Measurements from ENCODE around the gene COG6. TPM values are rescaled to one million over a fixed set of nuclear protein-coding genes. Genes with fewer than 3 reads are reported as not detected.

Gene COG6
- total RNA-seq, 2 experiments from 2014 or later, result 30.1 to 33.2 TPM

DNA sequence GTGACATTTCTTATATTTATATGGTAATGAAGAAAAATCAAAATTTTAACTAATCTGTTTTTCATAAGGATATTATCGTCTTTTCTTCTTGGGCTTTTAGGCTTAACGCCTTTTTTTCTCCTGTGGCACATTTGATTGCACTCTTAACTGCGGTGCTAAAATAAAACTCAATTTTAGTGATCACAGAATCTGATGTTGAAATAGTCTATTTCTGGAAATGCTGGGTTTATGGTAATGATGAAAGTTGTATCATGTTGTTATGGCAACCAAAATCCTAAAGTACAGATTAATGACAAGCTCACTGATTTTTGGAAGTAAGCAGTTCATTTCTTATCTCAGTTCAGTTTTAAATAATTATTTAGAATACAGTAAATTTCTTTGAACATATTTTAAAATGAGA, 85.3 kb downstream of the COG6 start:
- no peaks in the 10 kb centered on the region; the same call in 1 of the 2 replicates for H3K36me3 ChIP-seq (ENCODE audit: insufficient read depth, low read length)
- ChIA-PET POLR2A (interaction anchor here (0.5 to 2.1 kb wide), 4 partner anchors 9 to 21 kb away, joined by 3 to 5 read pairs (median 3); no protein-coding TSS in a partner anchor), CTCF (ENCODE audit: unreplicated experiment) (no interaction called here)
- no peaks in the 10 kb centered on the region for H3K9me2 ChIP-seq (ENCODE audit: insufficient read depth, low read length)
- H3K27ac ChIP-seq (ENCODE audit: low read depth, low read length, poor library complexity, severe bottlenecking), result no peak overlapping the region
- intact Hi-C loops (cut with micrococcal nuclease; ENCODE audit: unreplicated experiment), result no loop called here
- no peak overlapping the region for H3K4me3 ChIP-seq (ENCODE audit: low read depth, low read length, poor library complexity, severe bottlenecking)
- no peaks in the 10 kb centered on the region for H3K79me2 ChIP-seq (ENCODE audit: insufficient read depth, low read depth, low read length)
- no peak overlapping the region for H3K4me2 ChIP-seq (ENCODE audit: low read length)
- no peak overlapping the region for H2AFZ ChIP-seq (ENCODE audit: low read length)
- H3K4me1 ChIP-seq (ENCODE audit: insufficient read depth, low read length, poor library complexity, severe bottlenecking), result no peaks in the 10 kb centered on the region
- no peaks in the 10 kb centered on the region for H3K9me3 ChIP-seq (ENCODE audit: low read length)
- no TSS peak for BruUV-seq (replicated peaks)
- TF ChIP-seq EZH2phosphoT487 (IDR thresholded peaks at IDR 0.05; ENCODE audit: borderline replicate concordance, low read depth, low read length), result no peak
- TF ChIP-seq, protein P1, sequence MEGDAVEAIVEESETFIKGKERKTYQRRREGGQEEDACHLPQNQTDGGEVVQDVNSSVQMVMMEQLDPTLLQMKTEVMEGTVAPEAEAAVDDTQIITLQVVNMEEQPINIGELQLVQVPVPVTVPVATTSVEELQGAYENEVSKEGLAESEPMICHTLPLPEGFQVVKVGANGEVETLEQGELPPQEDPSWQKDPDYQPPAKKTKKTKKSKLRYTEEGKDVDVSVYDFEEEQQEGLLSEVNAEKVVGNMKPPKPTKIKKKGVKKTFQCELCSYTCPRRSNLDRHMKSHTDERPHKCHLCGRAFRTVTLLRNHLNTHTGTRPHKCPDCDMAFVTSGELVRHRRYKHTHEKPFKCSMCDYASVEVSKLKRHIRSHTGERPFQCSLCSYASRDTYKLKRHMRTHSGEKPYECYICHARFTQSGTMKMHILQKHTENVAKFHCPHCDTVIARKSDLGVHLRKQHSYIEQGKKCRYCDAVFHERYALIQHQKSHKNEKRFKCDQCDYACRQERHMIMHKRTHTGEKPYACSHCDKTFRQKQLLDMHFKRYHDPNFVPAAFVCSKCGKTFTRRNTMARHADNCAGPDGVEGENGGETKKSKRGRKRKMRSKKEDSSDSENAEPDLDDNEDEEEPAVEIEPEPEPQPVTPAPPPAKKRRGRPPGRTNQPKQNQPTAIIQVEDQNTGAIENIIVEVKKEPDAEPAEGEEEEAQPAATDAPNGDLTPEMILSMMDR (conservative IDR thresholded peaks at IDR 0.05; ENCODE audit: low read length), result no peak
- no peak for DNase-seq (ENCODE audit: low spot score)
- H4K20me1 ChIP-seq (ENCODE audit: insufficient read depth, low read length), result no peaks in the 10 kb centered on the region

DNA sequence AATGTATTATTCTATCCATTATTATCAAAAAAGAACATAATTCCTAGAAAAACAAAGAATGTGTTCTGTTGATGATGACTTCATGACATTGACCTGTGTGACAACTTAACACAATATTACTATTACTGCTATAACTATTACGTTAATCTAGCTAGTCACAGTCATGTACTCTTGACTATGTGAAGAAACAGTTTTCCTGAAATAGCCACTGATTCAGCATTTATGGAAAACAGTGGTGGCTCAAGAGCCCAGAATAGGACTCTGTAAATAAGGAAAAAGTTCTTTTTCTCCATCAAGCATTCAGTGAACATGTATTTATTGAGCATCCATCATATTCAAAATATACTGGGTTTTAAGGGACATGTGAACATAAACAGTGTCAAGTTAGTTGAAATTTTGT, 93.5 kb downstream of the COG6 start:
- Histone ChIP-seq H3K9me3 (ENCODE audit: low read length) (no peaks in the 10 kb centered on the region), H3K27ac (ENCODE audit: low read depth, low read length, poor library complexity, severe bottlenecking) (no peak overlapping the region)

DNA sequence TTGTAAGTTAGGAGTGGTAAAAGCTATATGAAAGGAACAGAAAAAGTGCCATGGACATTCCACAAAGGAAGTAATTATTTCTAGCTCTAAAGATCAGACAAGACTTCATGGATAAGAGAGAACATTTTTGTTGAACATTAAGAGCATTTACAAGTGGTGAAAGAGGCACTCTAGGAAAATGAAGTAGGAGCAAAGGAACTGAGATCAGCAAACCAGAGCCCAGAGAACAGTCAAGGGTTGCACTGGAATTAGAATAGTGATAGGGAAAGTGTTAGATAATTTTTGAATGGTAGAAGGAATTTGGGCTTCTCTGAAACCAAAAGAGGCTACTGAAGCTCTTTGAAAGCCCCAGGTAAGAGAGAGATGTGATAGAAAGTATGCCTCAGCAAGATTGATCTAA, 94.1 kb downstream of the COG6 start:
- Histone ChIP-seq H2AFZ (ENCODE audit: low read length) (no peak overlapping the region), H3K4me2 (ENCODE audit: low read length) (no peak overlapping the region), H3K4me1 (ENCODE audit: insufficient read depth, low read length, poor library complexity, severe bottlenecking) (no peaks in the 10 kb centered on the region), H3K4me3 (ENCODE audit: low read depth, low read length, poor library complexity, severe bottlenecking) (no peak overlapping the region), H3K79me2 (ENCODE audit: insufficient read depth, low read depth, low read length) (no peaks in the 10 kb centered on the region), H3K9me3 (ENCODE audit: low read length) (no peaks in the 10 kb centered on the region), H3K9me2 (ENCODE audit: insufficient read depth, low read length) (no peaks in the 10 kb centered on the region), H3K27ac (ENCODE audit: low read depth, low read length, poor library complexity, severe bottlenecking) (no peak overlapping the region), H4K20me1 (ENCODE audit: insufficient read depth, low read length) (no peaks in the 10 kb centered on the region), H3K36me3 (ENCODE audit: insufficient read depth, low read length) (no peaks in the 10 kb centered on the region)
- CTCF ChIA-PET (ENCODE audit: unreplicated experiment), result interaction anchor here (0.5 kb wide), 1 partner anchor 44 kb away, joined by 3 read pairs; no protein-coding TSS in a partner anchor
- no TSS peak for BruUV-seq (replicated peaks)
- intact Hi-C loops (cut with micrococcal nuclease; ENCODE audit: unreplicated experiment), result no loop called here
- TF ChIP-seq, protein P1 (conservative IDR thresholded peaks at IDR 0.05; ENCODE audit: low read length), result no peak
- TF ChIP-seq EZH2phosphoT487 (IDR thresholded peaks at IDR 0.05; ENCODE audit: borderline replicate concordance, low read depth, low read length), result no peak
- POLR2A ChIA-PET, result interaction anchor here (0.5 to 1.5 kb wide), 4 partner anchors 9 to 1065 kb away, joined by 3 to 5 read pairs (median 4); no protein-coding TSS in a partner anchor
- no peak for DNase-seq (ENCODE audit: low spot score)

More for the DNA sequence above, 93.5 kb downstream of the COG6 start:
- Histone ChIP-seq H3K4me3 (ENCODE audit: low read depth, low read length, poor library complexity, severe bottlenecking) (no peak overlapping the region), H3K36me3 (ENCODE audit: insufficient read depth, low read length) (no peaks in the 10 kb centered on the region), H3K79me2 (ENCODE audit: insufficient read depth, low read depth, low read length) (no peaks in the 10 kb centered on the region), H3K4me1 (ENCODE audit: insufficient read depth, low read length, poor library complexity, severe bottlenecking) (no peaks in the 10 kb centered on the region), H2AFZ (ENCODE audit: low read length) (no peak overlapping the region), H3K9me2 (ENCODE audit: insufficient read depth, low read length) (no peaks in the 10 kb centered on the region), H4K20me1 (ENCODE audit: insufficient read depth, low read length) (no peaks in the 10 kb centered on the region), H3K4me2 (ENCODE audit: low read length) (no peak overlapping the region)
- TF ChIP-seq EZH2phosphoT487 (IDR thresholded peaks at IDR 0.05; ENCODE audit: borderline replicate concordance, low read depth, low read length), result no peak
- TF ChIP-seq, protein P1 (conservative IDR thresholded peaks at IDR 0.05; ENCODE audit: low read length), result no peak
- DNase-seq (ENCODE audit: low spot score), result no peak
- no TSS peak for BruUV-seq (replicated peaks)
- intact Hi-C loops (cut with micrococcal nuclease; ENCODE audit: unreplicated experiment), result no loop called here
- POLR2A ChIA-PET, result interaction anchor here (0.9 kb wide), 1 partner anchor 153 kb away, joined by 4 read pairs; no protein-coding TSS in a partner anchor
- CTCF ChIA-PET (ENCODE audit: unreplicated experiment), result interaction anchor here (0.5 kb wide), 1 partner anchor 44 kb away, joined by 3 read pairs; no protein-coding TSS in a partner anchor
